B cell (primary cell): ENCODE results near the gene AFF3.

Experiments
- EZH2 ChIP-seq: IDR thresholded peaks from 2 replicates; pipeline ENCODE4 v1.6.1; 2012; ENCODE audit warnings: borderline replicate concordance, low read depth, mild to moderate bottlenecking, moderate library complexity, low read length; ENCODE audit not compliant: insufficient read depth, poor library complexity, severe bottlenecking
- TF ChIP-seq, protein P1 (sequence below): fragments of 200-600 bp; IDR thresholded peaks from one replicate; pipeline ENCODE4 v1.8.0; 2022; ENCODE audit warnings: antibody characterized with exemption, mild to moderate bottlenecking

GRCh38 chr2:99615247-99615771 lies 527.1 kb downstream of the AFF3 start:
- TF ChIP-seq, protein P1, sequence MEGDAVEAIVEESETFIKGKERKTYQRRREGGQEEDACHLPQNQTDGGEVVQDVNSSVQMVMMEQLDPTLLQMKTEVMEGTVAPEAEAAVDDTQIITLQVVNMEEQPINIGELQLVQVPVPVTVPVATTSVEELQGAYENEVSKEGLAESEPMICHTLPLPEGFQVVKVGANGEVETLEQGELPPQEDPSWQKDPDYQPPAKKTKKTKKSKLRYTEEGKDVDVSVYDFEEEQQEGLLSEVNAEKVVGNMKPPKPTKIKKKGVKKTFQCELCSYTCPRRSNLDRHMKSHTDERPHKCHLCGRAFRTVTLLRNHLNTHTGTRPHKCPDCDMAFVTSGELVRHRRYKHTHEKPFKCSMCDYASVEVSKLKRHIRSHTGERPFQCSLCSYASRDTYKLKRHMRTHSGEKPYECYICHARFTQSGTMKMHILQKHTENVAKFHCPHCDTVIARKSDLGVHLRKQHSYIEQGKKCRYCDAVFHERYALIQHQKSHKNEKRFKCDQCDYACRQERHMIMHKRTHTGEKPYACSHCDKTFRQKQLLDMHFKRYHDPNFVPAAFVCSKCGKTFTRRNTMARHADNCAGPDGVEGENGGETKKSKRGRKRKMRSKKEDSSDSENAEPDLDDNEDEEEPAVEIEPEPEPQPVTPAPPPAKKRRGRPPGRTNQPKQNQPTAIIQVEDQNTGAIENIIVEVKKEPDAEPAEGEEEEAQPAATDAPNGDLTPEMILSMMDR: no peak
- no peak for TF ChIP-seq EZH2
